CD14-positive monocyte (primary cell): ENCODE results near the gene HS6ST1. TPM values are rescaled to one million over a fixed set of nuclear protein-coding genes. Genes with fewer than 3 reads are reported as not detected.

Source experiments
- DNase-seq, 3 donors: peaks; one replicate each; pipeline ENCODE4 v3.0.0-alpha.2; 2011 to 2022
- H2AFZ ChIP-seq: 2 replicates; pipeline ENCODE4 v1.6.0; 2012; ENCODE audit warnings: mild to moderate bottlenecking, low read depth, low read length, inconsistent platforms; ENCODE audit not compliant: insufficient read depth, poor library complexity, severe bottlenecking
- H3K27ac ChIP-seq, 2 donors: 1 replicate in 1 of 2; 2 replicates in 1 of 2; pipeline ENCODE4 v1.5.1; 2012 to 2013; ENCODE audit warnings: low read length in 2 of 2, control low read depth in 1 of 2, inconsistent platforms in 1 of 2, low read depth in 1 of 2, mild to moderate bottlenecking in 1 of 2
- H3K27me3 ChIP-seq, 2 donors: one replicate each; pipeline versions ENCODE4 v1.6.0 to v1.6.1; 2011 to 2013; ENCODE audit warnings: low read length in 2 of 2; ENCODE audit not compliant: control insufficient read depth in 2 of 2, insufficient read depth in 2 of 2
- H3K36me3 ChIP-seq, 2 donors: replicated peaks in 1 of 2; 1 replicate in 1 of 2; 2 replicates in 1 of 2; pipeline versions ENCODE4 v1.5.1 to v1.6.1; 2012 to 2013; ENCODE audit warnings: low read length in 2 of 2, control low read depth in 1 of 2, inconsistent platforms in 1 of 2, mild to moderate bottlenecking in 1 of 2; ENCODE audit not compliant: insufficient read depth in 2 of 2, control insufficient read depth in 1 of 2
- H3K4me1 ChIP-seq, 2 donors: 1 replicate in 1 of 2; 2 replicates in 1 of 2; pipeline versions ENCODE4 v1.5.1 to v1.6.1; 2012 to 2013; ENCODE audit warnings: low read length in 2 of 2, control low read depth in 1 of 2, inconsistent platforms in 1 of 2, mild to moderate bottlenecking in 1 of 2, moderate library complexity in 1 of 2; ENCODE audit not compliant: insufficient read depth in 2 of 2, control insufficient read depth in 1 of 2
- H3K4me2 ChIP-seq: replicated peaks from 2 replicates; pipeline ENCODE3; 2012; ENCODE audit warnings: low read length, moderate library complexity, mild to moderate bottlenecking; ENCODE audit not compliant: poor library complexity, severe bottlenecking; ENCODE audit errors: extremely low read depth
- H3K4me3 ChIP-seq, 3 experiments: fragments of 200-600 bp in 1 of 3; sonication (generic) in 1 of 3; replicated peaks in 1 of 3; 1 replicate in 2 of 3; 2 replicates in 1 of 3; pipeline ENCODE4 v1.5.1; 2011 to 2013; ENCODE audit warnings: low read length in 3 of 3, mild to moderate bottlenecking in 3 of 3, control low read depth in 2 of 3, low read depth in 2 of 3, inconsistent platforms in 1 of 3, moderate library complexity in 1 of 3
- H3K79me2 ChIP-seq: 2 replicates; pipeline ENCODE4 v1.6.0; 2012; ENCODE audit warnings: mild to moderate bottlenecking, control low read depth, inconsistent platforms, low read length, moderate library complexity; ENCODE audit not compliant: insufficient read depth
- H3K9ac ChIP-seq: 2 replicates; pipeline ENCODE4 v1.6.0; 2017; ENCODE audit warnings: low read length, mild to moderate bottlenecking; ENCODE audit not compliant: insufficient read depth, poor library complexity, severe bottlenecking
- H3K9me3 ChIP-seq, 2 donors: replicated peaks in 1 of 2; 1 replicate in 1 of 2; 2 replicates in 1 of 2; pipeline versions ENCODE4 v1.5.1 to v1.6.1; 2012 to 2013; ENCODE audit warnings: low read length in 2 of 2, control low read depth in 1 of 2; ENCODE audit not compliant: control insufficient read depth in 1 of 2, insufficient read depth in 1 of 2
- H4K20me1 ChIP-seq: 2 replicates; pipeline ENCODE4 v1.6.0; 2012; ENCODE audit warnings: mild to moderate bottlenecking, low read length, control low read depth, moderate library complexity; ENCODE audit not compliant: insufficient read depth
- H3K27ac Mint-ChIP-seq, 7 donors: one replicate each; pipeline ENCODE4 v1.8.0; 2020; ENCODE audit warnings: mild to moderate bottlenecking in 7 of 7, mixed read lengths in 7 of 7, moderate library complexity in 6 of 7, inconsistent platforms in 2 of 7
- H3K27me3 Mint-ChIP-seq, 3 donors: one replicate each; pipeline ENCODE4 v1.8.0; 2021 to 2022; ENCODE audit warnings: low read depth in 3 of 3, mild to moderate bottlenecking in 3 of 3, mixed read lengths in 3 of 3, moderate library complexity in 3 of 3, inconsistent platforms in 1 of 3
- H3K36me3 Mint-ChIP-seq, 2 donors: one replicate each; pipeline ENCODE4 v1.8.0; 2020; ENCODE audit warnings: mixed read lengths in 2 of 2, inconsistent platforms in 1 of 2, mild to moderate bottlenecking in 1 of 2
- H3K4me1 Mint-ChIP-seq: one replicate; pipeline ENCODE4 v1.8.0; 2020; ENCODE audit warnings: mild to moderate bottlenecking, mixed read lengths
- H3K4me3 Mint-ChIP-seq, 2 donors: one replicate each; pipeline ENCODE4 v1.8.0; 2020; ENCODE audit warnings: mild to moderate bottlenecking in 2 of 2, mixed read lengths in 2 of 2, moderate library complexity in 1 of 2
- H3K9me3 Mint-ChIP-seq, 7 donors: one replicate each; pipeline ENCODE4 v1.8.0; 2020 to 2022; ENCODE audit warnings: mixed read lengths in 7 of 7, mild to moderate bottlenecking in 6 of 7, moderate library complexity in 6 of 7, inconsistent platforms in 2 of 7
- CTCF ChIP-seq: fragments of 200-600 bp; IDR thresholded peaks from one replicate; pipeline ENCODE4 v1.8.0; 2022; ENCODE audit warnings: antibody characterized with exemption, mild to moderate bottlenecking
- WGBS: methylation state at CpG from one replicate; pipeline ENCODE4 v1.1.5; 2013; ENCODE audit warnings: missing lambda C conversion rate; ENCODE audit not compliant: insufficient coverage; 5-methylcytosine and 5-hydroxymethylcytosine counted together
- intact Hi-C, 2 donors: fragments of 100-400 bp; cut with micrococcal nuclease; formaldehyde crosslinking; loops; one replicate each; pipeline versions ENCODE4 v1.15.0 to v1.15.1; 2023
- polyA plus RNA-seq, 3 donors: library from polyadenylated mRNA; depleted of rRNA in 1 of 3; unstranded in 2 of 3; stranded (reverse) in 1 of 3; fragments of 300-500 nt in 2 of 3; fragments of >200 nt in 1 of 3; fragmentation: Illumina TruSeq in 2 of 3; gene quantifications; 1 replicate in 2 of 3; 2 replicates in 1 of 3; pipeline ENCODE4 v1.2.3, GENCODE V29; 2012 to 2021

Gene HS6ST1
- polyA plus RNA-seq, 3 donors, result 2.9 to 5.4 (median 4.0) TPM

DNA sequence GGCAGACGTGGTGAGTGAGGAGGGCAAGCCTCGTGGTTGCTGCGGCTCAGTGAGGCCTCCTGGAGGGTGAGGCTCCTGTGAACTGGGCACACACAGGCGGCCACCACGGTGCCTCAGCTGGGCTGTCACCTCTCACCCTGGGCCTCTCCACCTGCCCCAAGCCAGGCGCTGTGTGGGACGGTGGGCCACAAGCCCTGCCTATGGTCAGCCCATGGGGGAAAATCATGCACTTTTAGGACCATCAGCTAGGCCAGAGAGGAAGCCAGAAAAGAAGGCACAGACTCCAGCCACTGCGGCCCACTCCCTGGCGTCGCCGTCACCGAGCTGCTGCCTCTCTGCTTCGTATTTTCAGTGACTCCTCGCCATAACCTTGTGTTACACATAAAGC lies 28.5 kb upstream of the HS6ST1 start:
- Histone ChIP-seq H3K4me1 (no peaks in the 10 kb centered on the region), H4K20me1 (no peaks in the 10 kb centered on the region), H3K79me2 (no peaks in the 10 kb centered on the region), H3K27me3 (no peaks in the 10 kb centered on the region), H3K9ac (no peak overlapping the region), H3K27ac (no peak overlapping the region), H3K4me2 (no peak overlapping the region), H3K4me3 (no peak overlapping the region), H3K36me3 (no peaks in the 10 kb centered on the region), H3K9me3 (peaks cover 5 to 30% of the 10 kb centered on the region in 2 donors), H2AFZ (no peak overlapping the region)
- Mint-ChIP-seq H3K4me3 (no peak overlapping the region), H3K4me1 (no peaks in the 10 kb centered on the region), H3K27ac (peak overlapping the region in 1 of 7 donors; percentile 23), H3K36me3 (no peaks in the 10 kb centered on the region), H3K27me3 (peaks cover 0 to 2% (median 2%) of the 10 kb centered on the region in 3 donors), H3K9me3 (peaks cover 6 to 29% (median 17%) of the 10 kb centered on the region in 7 donors)
- no peak for DNase-seq
- no peak for TF ChIP-seq CTCF
- intact Hi-C loops, result no loop called here
- 85% methylated on average over 12 of the region's 14 CpGs for WGBS

GRCh38 chr2:128346291-128347170 lies 27.9 kb upstream of the HS6ST1 start:
- Mint-ChIP-seq H3K4me3 (no peak overlapping the region), H3K27ac (peak overlapping the region in 1 of 7 donors; percentile 23), H3K27me3 (peaks cover 0 to 2% (median 2%) of the 10 kb centered on the region in 3 donors), H3K9me3 (peaks cover 2 to 25% (median 14%) of the 10 kb centered on the region in 7 donors), H3K36me3 (no peaks in the 10 kb centered on the region), H3K4me1 (no peaks in the 10 kb centered on the region)
- H2AFZ ChIP-seq, result no peak overlapping the region
- intact Hi-C loops, result no loop called here
- H3K27ac ChIP-seq, result no peak overlapping the region
- H4K20me1 ChIP-seq, result no peaks in the 10 kb centered on the region
- WGBS, result 78% methylated on average over 45 of the region's 53 CpGs
- H3K9me3 ChIP-seq, result peaks cover under 1 to 26% of the 10 kb centered on the region in 2 donors
- TF ChIP-seq CTCF, result no peak
- H3K4me1 ChIP-seq, result no peaks in the 10 kb centered on the region
- no peak for DNase-seq
- no peak overlapping the region for H3K9ac ChIP-seq
- H3K27me3 ChIP-seq, result no peaks in the 10 kb centered on the region
- H3K36me3 ChIP-seq, result no peaks in the 10 kb centered on the region
- no peaks in the 10 kb centered on the region for H3K79me2 ChIP-seq
- no peak overlapping the region for H3K4me2 ChIP-seq
- H3K4me3 ChIP-seq, result no peak overlapping the region
